GM18873 (cell line): ENCODE results near the gene CARD6.
"Not testable (repeated sequence)": the region's sequence is repeated elsewhere in the genome, so short reads cannot be mapped to it uniquely, and the experiment has no call there.

ENCODE experiments used
- ATAC-seq: cut with Tn5 transposase; IDR thresholded peaks from one replicate; pipeline ENCODE4 v1.9.1; 2021; ENCODE audit warnings: mild to moderate bottlenecking, moderate library complexity, moderate number of reproducible peaks; ENCODE audit not compliant: unreplicated experiment, low FRiP score

Gene CARD6, protein sequence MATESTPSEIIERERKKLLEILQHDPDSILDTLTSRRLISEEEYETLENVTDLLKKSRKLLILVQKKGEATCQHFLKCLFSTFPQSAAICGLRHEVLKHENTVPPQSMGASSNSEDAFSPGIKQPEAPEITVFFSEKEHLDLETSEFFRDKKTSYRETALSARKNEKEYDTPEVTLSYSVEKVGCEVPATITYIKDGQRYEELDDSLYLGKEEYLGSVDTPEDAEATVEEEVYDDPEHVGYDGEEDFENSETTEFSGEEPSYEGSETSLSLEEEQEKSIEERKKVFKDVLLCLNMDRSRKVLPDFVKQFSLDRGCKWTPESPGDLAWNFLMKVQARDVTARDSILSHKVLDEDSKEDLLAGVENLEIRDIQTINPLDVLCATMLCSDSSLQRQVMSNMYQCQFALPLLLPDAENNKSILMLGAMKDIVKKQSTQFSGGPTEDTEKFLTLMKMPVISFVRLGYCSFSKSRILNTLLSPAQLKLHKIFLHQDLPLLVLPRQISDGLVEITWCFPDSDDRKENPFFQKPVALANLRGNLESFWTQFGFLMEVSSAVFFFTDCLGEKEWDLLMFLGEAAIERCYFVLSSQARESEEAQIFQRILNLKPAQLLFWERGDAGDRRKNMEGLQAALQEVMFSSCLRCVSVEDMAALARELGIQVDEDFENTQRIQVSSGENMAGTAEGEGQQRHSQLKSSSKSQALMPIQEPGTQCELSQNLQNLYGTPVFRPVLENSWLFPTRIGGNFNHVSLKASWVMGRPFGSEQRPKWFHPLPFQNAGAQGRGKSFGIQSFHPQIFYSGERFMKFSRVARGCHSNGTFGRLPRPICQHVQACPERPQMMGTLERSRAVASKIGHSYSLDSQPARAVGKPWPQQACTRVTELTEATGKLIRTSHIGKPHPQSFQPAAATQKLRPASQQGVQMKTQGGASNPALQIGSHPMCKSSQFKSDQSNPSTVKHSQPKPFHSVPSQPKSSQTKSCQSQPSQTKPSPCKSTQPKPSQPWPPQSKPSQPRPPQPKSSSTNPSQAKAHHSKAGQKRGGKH

DNA sequence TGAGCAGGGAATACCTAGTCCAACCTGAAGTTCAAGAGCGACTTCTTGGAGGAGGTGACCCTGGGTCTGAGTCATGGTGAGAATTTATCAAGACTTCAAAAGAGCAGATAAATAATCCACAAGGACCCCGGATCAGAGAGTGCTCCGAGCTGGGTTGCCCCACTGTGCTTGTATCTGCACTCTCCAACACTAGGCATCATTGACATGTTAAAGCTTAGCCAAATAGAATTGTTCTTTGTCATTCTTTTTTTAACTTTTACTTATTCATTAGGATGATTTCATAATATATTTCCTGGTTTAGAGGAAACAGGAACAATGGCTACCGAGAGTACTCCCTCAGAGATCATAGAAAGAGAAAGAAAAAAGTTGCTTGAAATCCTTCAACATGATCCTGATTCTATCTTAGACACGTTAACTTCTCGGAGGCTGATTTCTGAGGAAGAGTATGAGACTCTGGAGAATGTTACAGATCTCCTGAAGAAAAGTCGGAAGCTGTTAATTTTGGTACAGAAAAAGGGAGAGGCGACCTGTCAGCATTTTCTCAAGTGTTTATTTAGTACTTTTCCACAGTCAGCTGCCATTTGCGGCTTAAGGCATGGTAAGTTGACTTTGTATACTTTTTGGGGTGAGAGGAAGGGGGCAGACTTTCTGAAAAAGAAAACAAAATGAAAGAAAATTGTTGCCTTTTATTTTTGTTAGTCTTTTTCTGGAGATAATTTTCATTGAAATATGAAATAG lies at the start of gene CARD6:
Gene CARD6 (plus strand): TSS at position 300 of the 738 bp plus-strand sequence. CDS start 16 bp downstream, at position 316.
- peak; percentile 40 for ATAC-seq

DNA sequence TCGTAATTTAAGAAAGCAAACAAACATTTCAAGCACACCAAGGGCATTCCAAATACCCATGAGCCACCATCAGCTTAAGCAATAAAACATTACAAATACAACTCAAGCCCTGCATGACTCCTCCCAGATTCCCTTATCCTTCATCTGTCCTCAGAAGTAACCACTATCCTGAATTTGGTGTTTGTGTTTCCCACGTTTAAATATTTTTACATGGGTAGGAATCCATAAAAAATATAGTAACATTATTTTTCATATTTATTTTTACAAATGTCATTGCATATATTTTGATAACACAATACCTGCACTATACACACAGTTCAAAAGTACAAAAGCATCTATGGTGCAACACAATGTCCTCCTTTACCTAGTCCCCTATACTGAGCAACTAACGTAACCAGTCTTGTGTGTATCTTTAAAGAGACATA lies 49.4 kb upstream of the CARD6 start:
- ATAC-seq: no peak

DNA sequence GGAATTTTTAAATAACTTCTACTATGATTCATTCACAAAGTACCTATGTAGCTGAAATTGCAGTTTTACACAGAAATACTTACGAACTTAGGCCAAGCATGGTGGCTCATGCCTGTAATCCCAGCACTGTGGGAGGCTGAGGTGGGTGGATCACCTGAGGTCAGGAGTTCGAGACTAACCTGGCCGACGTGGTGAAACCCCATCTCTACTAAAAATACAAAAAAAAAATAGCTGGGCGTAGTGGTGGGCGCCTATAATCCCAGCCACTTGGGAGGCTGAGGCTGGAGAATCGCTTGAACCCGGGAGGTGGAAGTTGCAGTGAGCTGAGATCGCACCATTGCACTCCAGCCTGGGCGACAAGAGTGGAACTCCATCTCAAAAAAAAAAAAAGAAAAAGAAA lies 48.5 kb upstream of the CARD6 start:
- not testable (repeated sequence) for ATAC-seq

DNA sequence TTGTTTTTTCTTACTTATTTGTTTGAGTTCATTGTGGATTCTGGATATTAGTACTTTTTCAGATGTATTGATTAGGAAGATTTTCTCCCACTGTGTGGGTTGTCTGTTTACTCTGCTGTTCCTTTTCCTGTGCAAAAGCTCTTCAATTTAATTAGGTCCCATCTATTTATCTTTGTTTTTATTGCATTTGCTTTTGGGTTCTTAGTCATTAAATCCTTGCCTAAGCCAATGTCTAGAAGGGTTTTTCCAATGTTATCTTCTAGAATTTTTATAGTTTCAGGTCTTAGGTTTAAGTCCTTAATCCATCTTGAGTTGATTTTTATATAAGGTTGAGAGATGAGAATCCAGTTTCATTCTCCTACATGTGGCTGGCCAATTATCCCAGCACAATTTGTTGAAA lies 46.8 kb upstream of the CARD6 start:
- not testable (repeated sequence) for ATAC-seq

DNA sequence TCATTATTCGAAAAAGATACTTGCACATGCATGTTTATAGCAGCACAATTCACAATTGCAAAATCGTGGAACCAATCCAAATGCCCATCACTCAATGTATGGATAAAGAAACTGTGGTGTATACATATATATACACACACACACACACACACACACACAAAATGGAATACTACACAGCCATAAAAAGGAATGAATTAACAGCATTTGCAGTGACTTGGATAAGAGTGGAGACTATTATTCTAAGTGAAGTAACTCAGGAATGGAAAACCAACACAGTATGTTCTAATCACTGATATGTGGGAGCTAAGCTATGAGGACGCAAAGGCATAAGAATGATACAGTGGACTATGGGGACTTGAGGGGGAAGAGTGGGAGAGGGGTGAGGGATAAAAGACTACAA lies 46.3 kb upstream of the CARD6 start:
- ATAC-seq: not testable (repeated sequence)

DNA sequence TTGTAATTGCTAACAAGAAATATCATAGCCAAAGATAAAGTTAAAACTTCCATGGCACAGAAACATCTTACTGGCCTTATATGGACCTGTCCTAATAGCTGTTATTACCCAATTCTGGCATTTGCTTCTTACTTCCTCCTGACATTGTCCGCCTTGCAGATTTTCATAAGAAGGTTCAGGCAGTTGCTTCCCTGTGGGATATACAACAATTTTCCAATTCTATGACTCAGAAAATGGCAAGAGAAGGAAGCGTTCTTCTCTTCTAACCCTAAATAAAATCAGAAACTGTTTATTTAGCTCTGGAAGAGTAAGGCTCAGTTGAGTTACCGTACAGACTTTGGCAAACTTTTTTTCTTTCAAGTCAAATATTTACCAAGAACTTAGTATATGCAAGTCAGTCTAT lies 44.7 kb upstream of the CARD6 start:
- no peak for ATAC-seq

DNA sequence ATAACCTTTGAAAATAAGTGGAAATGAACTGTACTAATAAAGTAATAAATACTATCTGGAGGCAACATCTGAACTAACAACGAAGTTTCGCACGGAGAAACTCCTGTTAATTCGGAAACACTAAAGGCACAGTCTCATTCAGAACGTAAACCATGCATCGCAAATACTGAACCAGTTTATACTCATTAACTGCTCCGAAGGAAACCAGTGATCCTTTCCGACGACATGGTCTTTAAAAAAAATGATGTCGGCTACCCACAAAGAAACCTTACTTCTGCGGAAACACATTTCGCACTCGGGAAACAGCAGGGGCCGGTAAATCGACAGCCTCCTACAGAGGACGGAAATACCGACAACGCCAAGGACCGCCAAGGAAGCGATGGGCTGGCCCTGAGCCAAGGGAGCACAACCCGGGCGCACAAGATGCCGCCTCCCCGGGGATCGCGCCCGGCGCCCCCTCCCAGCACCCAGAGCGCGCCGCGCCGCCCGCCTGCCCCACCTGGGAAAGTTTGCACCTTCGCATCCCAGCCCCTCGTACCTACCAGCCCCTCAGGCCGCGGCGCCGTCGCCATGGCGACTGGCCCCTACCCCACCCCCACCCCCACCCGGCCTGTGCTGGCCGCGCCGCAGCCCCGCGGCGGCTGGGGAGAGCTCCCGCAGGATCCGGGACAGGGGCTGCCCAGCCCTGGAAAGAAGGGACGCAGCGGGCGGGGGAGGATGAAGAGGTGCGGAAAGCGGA lies 43.7 kb upstream of the CARD6 start:
- ATAC-seq: peak; percentile 43

DNA sequence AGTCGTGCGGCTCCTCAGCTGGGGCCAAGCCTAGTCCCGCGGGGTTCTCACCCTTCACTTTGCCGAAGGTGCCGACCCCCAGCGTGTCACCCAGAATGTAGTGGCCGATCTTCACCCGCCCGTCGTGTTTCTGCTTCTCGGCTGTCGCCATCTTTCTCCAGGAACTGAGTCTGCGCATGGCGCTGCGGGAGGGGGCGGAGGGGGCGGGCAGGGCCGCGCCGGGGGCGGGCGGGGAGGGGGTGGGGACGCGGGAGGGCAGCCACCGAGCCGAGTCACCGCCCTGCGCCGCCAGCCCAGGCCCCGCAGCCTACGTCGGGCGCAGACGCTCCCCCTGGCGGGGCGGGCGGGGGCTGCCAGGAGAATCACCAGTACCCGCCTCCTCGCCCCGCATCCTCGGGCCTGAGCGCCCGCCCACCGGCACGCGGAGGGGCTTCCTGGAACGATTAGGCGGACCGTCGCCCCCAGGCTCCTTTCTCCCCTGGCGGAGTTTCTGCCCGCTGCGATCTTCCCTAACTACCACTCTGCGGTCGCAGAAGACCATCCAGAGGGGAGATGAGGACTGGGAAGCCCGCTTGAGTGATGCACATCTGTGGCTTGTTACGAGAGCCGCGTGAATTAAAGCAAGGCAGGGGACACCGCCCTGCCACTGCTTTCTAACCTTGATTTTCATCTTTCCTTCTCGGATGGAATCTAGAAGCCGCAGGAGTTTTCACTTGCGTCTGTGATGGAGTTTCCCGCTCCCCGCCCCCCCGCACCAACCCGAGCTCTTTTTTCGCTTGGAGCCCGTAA lies 43.0 kb upstream of the CARD6 start, which contains the start of gene PRKAA1:
Gene PRKAA1 (minus strand): TSS at position 363 of the 789 bp plus-strand sequence. CDS start 185 bp downstream, at position 178.
- peak; percentile 83 for ATAC-seq

DNA sequence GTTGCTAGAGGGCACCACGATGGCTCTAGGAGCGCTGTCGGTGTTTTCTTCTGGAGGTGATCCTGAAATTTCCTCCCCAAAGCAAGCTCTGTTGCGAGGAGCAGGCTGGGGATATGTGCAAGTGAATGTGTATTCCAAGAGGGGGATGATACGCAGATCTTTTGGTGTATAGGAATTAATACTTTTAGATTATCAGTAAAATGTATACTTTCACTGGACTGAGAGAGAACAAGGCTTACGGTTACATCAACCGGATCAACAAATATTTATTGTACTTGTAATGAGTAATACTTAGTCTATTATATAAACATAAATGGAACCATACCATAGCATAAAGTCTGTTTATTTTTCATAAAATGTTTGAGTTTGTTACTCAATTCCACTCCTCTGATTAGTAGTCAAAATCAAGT lies 42.4 kb upstream of the CARD6 start:
- ATAC-seq: no peak

DNA sequence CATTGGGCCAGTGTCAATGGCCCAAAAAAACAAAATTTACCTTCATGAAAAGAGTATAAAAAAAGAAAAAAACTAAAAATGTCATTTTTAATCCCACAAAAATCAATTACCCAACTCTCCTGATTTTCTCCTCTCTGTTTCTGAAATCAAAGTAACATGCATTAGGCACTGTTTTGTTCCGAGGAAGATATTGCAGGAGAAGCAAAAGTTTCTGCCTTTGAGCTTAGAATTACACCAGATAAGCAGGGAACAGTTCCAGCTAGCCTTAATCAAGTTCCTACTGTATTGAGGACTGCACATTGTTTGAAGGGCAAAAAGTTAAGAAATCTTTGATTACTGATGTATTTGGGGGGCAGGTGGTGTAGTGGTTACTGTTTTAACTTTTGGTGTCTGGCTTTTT lies 41.9 kb upstream of the CARD6 start:
- ATAC-seq: no peak

DNA sequence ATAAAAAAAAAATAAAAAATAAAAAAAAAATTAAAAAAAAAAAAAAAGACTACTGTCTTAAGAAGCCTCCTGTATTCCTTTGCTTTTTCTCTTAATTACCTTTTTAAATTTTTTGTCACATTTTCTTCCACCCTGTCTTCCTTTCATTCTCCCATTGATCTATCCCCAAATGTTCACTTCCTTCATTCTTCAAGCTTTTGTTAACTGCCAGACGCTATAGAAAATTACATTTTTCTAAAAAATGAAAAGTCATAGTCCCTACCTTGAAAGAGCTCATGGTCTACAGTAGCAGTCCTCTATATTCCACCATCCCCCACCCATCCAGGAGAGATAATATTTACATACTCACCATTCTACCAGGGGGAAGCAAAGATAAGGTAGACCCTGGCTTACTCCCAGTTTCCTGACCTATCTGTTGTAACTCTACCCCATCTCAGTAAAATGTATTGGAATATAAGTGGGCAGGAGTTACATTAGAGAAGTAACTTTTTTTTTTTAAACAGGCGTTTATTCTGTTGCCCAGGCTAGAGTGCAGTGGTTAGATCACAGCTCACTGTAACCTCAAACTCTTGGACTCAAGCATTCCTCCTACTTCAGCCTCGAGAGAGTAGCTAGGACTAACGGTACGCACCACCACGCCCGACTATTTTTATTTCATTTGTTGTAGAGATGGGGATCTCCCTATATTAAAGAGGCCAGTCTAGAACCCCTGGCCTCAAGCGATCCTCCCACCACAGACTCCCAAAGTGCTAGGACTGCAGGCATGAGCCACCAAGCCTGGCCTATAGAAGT lies 39.2 kb upstream of the CARD6 start:
- no peak for ATAC-seq

DNA sequence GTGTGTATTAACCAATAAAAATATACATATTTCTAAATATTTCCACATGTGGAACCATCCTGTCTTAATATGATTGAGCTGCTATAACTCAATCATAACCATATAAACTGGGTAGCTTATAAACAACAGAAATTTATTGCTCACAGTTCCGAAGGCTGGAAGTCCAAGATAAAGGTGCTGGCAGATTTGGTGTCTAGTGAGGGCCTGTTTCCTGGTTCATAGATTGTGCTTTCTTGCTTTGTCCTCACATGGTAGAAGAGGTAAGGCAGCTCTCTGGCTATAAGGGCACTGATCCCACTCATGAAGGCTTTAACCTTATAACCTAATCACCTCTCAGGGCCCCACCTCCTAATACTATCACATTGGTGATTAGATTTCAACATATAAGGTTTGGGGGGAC lies 29.0 kb upstream of the CARD6 start:
- ATAC-seq: no peak

DNA sequence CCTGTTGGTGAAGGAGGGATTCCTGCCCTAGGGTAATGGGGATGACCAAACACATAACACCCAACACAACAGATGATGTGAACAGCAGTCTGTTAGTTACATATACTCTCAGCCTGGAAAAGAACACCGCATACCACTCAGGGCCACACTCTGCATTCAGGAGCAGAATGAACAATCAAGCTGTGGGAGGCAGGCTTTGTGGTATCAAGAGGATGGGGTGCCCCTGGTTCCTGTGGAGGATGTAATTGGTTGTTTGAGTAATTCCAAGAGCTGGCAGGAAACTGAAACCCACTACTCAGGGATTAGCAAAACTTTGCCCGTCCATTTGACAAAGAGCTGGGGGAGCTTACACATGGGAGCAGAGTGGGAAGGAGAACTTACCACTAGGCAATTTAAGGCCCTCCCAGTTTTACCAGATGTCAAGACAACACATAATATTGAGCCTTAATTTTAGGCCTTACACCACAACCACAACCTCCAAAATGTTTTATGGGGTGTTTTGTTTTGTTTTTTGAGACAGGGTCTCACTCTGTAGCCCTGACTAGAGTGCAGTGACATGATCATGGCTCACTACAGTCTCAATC lies 27.4 kb upstream of the CARD6 start:
- ATAC-seq: no peak

DNA sequence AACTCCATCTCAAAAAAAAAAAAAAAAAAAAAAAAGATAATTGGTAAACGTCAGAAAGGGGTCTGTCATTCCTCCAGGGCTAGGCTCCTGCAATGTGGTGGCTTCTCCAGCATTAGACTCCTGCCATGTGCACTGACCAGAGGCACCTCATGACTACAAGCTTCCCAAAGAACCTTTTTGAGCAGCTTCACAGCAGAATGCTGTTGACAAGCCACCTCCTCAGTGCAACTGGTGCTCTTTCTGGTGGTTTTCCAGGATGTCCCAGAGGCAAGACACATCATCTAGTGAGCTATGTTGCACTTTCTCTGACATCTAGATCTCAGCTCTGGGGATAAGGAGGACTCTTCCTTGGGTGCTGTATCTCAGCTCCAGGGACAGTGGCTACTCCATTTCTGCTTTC lies 17.7 kb upstream of the CARD6 start:
- ATAC-seq: no peak

DNA sequence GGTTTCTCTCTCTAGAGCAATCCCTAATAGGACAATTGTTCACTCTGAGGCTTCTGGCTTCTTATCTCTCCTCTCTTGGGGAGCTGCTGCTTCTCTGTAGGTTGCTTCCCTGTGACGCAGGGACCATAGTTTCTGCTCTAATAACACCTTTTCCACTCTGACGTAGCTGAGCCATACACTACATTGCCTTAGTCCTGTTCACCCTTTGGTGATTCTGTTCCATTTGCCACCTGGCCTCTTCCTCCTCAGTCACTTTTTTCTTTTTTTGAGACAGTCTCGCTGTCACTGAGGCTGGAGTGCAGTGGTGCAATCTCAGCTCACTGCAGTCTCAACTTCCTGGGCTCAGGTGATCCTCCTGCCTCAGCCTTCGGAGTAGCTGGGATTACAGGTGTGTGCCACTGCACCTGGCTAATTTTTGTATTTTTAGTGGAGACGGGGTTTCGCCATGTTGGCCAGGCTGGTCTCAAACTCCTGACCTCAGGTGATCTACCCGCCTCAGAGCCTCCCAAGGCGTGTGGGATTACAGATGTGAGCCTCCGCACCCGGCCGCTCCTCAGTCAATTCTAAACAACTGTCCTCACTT lies 15.6 kb upstream of the CARD6 start:
- ATAC-seq: not testable (repeated sequence)

DNA sequence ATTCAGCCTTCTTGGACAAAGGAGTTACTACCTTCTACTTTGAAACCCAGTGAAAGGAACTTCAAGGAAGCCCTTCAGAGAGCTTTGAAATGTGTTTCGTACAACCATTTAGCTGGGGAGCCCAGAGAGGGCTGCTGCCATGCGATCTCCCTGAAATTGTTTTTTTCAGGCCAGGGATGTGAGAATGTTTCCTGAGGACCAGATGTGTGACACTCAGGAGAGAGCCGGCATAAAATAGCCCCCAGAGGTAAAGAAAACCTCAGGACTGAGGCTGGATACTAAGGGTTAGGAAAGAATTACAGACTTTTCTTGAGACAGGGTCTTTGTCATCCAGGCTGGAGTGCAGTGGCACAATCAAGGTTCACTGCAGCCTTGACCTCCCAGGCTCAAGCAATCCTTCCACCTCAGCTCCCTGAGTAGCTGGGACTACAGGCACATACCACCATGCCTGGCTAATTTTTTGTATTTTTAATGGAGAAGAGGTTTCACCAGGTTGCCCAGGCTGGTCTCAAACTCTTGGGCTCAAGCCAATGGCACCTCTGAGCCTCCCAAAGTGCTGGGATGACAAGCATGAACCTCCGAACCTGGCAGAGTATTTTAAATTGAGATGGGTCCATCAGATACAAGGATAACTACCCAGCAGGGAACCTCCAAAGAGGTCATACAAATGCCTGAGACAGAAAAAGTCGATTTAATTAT lies 14.5 kb upstream of the CARD6 start:
- ATAC-seq: no peak
